ENCODE results near the gene FSIP1.
A peak's percentile ranks its signal among the peaks of the same experiment; 100 is the strongest.

Gene FSIP1

DNA sequence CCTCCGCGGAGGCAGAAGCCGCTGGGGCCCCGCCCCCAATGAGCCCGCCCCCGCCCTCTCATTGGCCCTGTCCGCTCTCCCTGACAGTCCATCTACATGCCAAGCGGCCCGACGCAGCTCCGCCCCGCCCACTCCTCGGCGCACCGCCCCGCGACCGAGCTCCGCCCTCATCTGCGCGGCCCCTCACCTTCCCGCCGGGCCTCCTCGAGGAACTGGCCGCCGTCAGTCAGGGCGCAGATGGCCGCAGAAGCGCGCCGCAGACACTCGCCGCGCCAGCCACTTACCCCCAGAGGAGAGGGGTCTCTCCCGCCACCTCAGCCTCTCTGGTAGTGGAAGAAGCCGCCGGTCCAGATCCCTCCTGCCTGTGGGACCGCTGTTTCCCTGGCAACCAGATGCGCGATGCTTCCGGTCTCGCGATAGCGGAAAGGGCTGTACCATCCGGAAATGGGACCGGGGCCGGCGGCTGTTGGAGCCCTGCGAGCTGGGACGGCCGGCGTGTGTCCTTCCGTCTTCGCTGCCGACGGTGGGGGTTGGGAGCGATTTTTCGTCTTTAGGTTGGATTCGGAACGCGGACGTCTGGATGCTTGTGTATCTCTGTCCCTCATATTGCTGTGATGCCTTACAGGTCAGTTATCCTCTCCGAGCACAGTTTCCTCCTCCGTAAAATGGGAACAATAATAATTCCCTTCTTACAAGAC lies at the start of gene FSIP1:
Gene FSIP1 (minus strand): TSS at position 401 of the 698 bp plus-strand sequence. CDS start 6,317 bp downstream, outside the sequence.
- H3K4me3 ChIP-seq (ENCODE audit: low read depth, low read length) = peak within 1 kb of the TSS; percentile 77
- TF ChIP-seq, protein P1, sequence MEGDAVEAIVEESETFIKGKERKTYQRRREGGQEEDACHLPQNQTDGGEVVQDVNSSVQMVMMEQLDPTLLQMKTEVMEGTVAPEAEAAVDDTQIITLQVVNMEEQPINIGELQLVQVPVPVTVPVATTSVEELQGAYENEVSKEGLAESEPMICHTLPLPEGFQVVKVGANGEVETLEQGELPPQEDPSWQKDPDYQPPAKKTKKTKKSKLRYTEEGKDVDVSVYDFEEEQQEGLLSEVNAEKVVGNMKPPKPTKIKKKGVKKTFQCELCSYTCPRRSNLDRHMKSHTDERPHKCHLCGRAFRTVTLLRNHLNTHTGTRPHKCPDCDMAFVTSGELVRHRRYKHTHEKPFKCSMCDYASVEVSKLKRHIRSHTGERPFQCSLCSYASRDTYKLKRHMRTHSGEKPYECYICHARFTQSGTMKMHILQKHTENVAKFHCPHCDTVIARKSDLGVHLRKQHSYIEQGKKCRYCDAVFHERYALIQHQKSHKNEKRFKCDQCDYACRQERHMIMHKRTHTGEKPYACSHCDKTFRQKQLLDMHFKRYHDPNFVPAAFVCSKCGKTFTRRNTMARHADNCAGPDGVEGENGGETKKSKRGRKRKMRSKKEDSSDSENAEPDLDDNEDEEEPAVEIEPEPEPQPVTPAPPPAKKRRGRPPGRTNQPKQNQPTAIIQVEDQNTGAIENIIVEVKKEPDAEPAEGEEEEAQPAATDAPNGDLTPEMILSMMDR (IDR thresholded peaks at IDR 0.05; ENCODE audit: borderline replicate concordance, insufficient read depth, low read depth, low read length) = no peak

DNA sequence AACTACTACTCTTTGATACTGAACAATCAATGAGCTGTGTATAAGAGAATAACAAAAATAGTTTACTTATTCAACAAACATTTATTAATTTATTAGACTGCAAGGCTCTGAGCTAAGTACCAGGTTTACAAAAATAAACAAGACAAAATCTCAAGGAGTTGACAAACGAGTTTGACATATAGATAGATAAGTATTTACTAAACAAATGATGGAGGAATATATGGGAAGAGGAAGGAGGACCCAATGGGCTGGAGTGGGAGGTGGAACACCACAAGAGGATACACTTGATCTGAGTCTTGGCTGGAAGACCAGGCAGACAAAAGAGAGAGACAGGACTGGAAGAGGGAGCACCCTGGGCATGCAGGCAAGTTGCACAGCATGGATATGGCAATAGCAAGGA lies 47.5 kb upstream of the FSIP1 start:
- H3K4me3 ChIP-seq (ENCODE audit: low read depth, low read length) = no peak overlapping the region
- TF ChIP-seq, protein P1 (IDR thresholded peaks at IDR 0.05; ENCODE audit: borderline replicate concordance, insufficient read depth, low read depth, low read length) = no peak

GRCh38 chr15:39828374-39828931 lies 45.8 kb upstream of the FSIP1 start:
- H3K4me3 ChIP-seq (ENCODE audit: low read depth, low read length) = no peak overlapping the region
- TF ChIP-seq, protein P1 (IDR thresholded peaks at IDR 0.05; ENCODE audit: borderline replicate concordance, insufficient read depth, low read depth, low read length) = no peak

DNA sequence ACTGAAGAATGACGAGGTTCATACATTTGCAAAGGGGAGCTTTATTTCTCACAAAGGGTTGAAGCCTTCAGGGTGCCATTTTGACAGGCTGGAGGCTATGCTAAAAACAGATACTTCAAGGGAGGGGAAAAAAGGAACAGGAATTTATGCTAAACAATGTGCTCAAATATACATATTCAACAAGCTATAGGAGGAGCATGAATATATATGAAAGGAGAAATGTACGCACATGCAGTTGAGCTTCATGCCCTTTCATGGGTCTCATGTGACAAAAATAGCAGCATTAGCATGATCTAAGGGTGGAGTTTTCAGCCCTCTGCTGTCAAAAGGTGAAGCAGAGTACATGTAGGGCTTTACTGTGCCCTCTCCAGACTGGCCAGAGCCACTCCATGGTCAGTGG lies 44.3 kb upstream of the FSIP1 start:
- TF ChIP-seq, protein P1 (IDR thresholded peaks at IDR 0.05; ENCODE audit: borderline replicate concordance, insufficient read depth, low read depth, low read length) = no peak
- H3K4me3 ChIP-seq (ENCODE audit: low read depth, low read length) = no peak overlapping the region

GRCh38 chr15:39823634-39824033 lies 41.0 kb upstream of the FSIP1 start:
- no peak overlapping the region for H3K4me3 ChIP-seq (ENCODE audit: low read depth, low read length)
- TF ChIP-seq, protein P1 (IDR thresholded peaks at IDR 0.05; ENCODE audit: borderline replicate concordance, insufficient read depth, low read depth, low read length) = no peak

GRCh38 chr15:39820050-39820602 lies 37.5 kb upstream of the FSIP1 start:
- TF ChIP-seq, protein P1 (IDR thresholded peaks at IDR 0.05; ENCODE audit: borderline replicate concordance, insufficient read depth, low read depth, low read length) = no peak
- no peak overlapping the region for H3K4me3 ChIP-seq (ENCODE audit: low read depth, low read length)

DNA sequence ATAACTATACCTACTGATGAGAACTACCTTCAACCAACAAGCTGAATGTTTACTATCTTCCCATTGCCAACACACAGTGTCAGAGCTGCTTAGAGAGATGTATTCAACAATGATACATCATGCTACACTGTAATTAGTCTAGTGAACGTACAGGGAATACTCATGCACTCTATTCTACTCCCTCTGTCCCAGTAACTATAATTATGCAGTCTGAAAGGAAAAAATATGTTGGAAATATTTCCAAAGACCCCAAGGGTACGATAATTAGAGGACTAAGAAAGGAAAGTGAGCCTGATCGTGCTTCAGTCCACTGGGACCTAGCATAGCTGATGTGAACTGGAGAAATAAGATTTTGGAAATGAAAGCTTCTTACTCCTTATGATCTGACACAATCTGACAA lies 36.9 kb upstream of the FSIP1 start:
- no peak overlapping the region for H3K4me3 ChIP-seq (ENCODE audit: low read depth, low read length)
- TF ChIP-seq, protein P1 (IDR thresholded peaks at IDR 0.05; ENCODE audit: borderline replicate concordance, insufficient read depth, low read depth, low read length) = no peak

Measured in GM12875 (cell line).